ENCODE data around the gene AZI2. TPM values are rescaled to one million over a fixed set of nuclear protein-coding genes. Genes with fewer than 3 reads are reported as not detected.
A peak's percentile ranks its signal among the peaks of the same experiment; 100 is the strongest.

Gene AZI2
- total RNA-seq, 4 donors from 2014 or later = 31.0 to 119 (median 65.0) TPM

- TF ChIP-seq CTCF (IDR thresholded peaks at IDR 0.05) = no peak
- no peak for TF ChIP-seq EP300 (IDR thresholded peaks at IDR 0.05; ENCODE audit: low read depth)
- TF ChIP-seq POLR2AphosphoS5 (IDR thresholded peaks at IDR 0.05) = no peak
- no peak for TF ChIP-seq POLR2A (IDR thresholded peaks at IDR 0.05)
Measured at GRCh38 chr3:28287046-28287445, 61.6 kb downstream of the AZI2 start.

GRCh38 chr3:28286595-28286994, 62.0 kb downstream of the AZI2 start:
- no peaks in the 10 kb centered on the region for H3K9me3 ChIP-seq
- in situ Hi-C loops (cut with MboI; ENCODE audit: low pct_ligation_motif_present in 1 of 4, low pct_unique_long_range_greater_than_20kb in 1 of 4, low sequenced_read_pairs in 3 of 4) = no loop called here
- TF ChIP-seq EP300 (IDR thresholded peaks at IDR 0.05; ENCODE audit: low read depth) = no peak
- TF ChIP-seq POLR2AphosphoS5 (IDR thresholded peaks at IDR 0.05) = no peak
- peak; percentile 47 to 73 (median 65) for TF ChIP-seq CTCF (IDR thresholded peaks at IDR 0.05)
- no peak for TF ChIP-seq POLR2A (IDR thresholded peaks at IDR 0.05)
- no peak for DNase-seq
- peaks cover 0 to 8% (median 0%) of the 10 kb centered on the region in 4 donors for H3K4me1 ChIP-seq
- no peak overlapping the region for H3K27ac ChIP-seq
- H3K36me3 ChIP-seq = no peaks in the 10 kb centered on the region
- intact Hi-C loops (cut with DNase I; ENCODE audit: low total_unique reads) = no loop called here
- H3K4me3 ChIP-seq = no peak overlapping the region
- no peaks in the 10 kb centered on the region for H3K27me3 ChIP-seq

More at GRCh38 chr3:28287046-28287445, 61.6 kb downstream of the AZI2 start:
- Histone ChIP-seq H3K27me3 (no peaks in the 10 kb centered on the region), H3K4me1 (peaks cover 0 to 8% (median 0%) of the 10 kb centered on the region in 4 donors), H3K4me3 (no peak overlapping the region), H3K9me3 (no peaks in the 10 kb centered on the region), H3K36me3 (no peaks in the 10 kb centered on the region), H3K27ac (no peak overlapping the region)
- DNase-seq = no peak
- intact Hi-C loops (cut with DNase I; ENCODE audit: low total_unique reads) = no loop called here
- in situ Hi-C loops (cut with MboI; ENCODE audit: low pct_ligation_motif_present in 1 of 4, low pct_unique_long_range_greater_than_20kb in 1 of 4, low sequenced_read_pairs in 3 of 4) = no loop called here
- WGBS, 2 donors (ENCODE audit: low coverage in 1 of 2) = 82 to 89% methylated on average over 2 of the region's 2 CpGs

- WGBS, 2 donors (ENCODE audit: low coverage in 1 of 2) = 75 to 83% methylated on average over 3 of the region's 3 CpGs
- Histone ChIP-seq H3K9me3 (no peaks in the 10 kb centered on the region), H3K4me3 (no peak overlapping the region), H3K4me1 (peaks cover 0 to 9% (median 0%) of the 10 kb centered on the region in 4 donors), H3K27ac (no peak overlapping the region), H3K27me3 (no peaks in the 10 kb centered on the region), H3K36me3 (peaks cover 0 to under 1% (median 0%) of the 10 kb centered on the region in 4 donors)
- in situ Hi-C loops (cut with MboI; ENCODE audit: low pct_ligation_motif_present in 1 of 4, low pct_unique_long_range_greater_than_20kb in 1 of 4, low sequenced_read_pairs in 3 of 4) = no loop called here
- DNase-seq = no peak
- TF ChIP-seq EP300 (IDR thresholded peaks at IDR 0.05; ENCODE audit: low read depth) = no peak
- TF ChIP-seq POLR2A (IDR thresholded peaks at IDR 0.05) = no peak
- no peak for TF ChIP-seq POLR2AphosphoS5 (IDR thresholded peaks at IDR 0.05)
- TF ChIP-seq CTCF (IDR thresholded peaks at IDR 0.05) = no peak
- intact Hi-C loops (cut with DNase I; ENCODE audit: low total_unique reads) = no loop called here
Measured at GRCh38 chr3:28280781-28281180, 67.8 kb downstream of the AZI2 start.

- 53 to 58% methylated on average over 4 of the region's 4 CpGs for WGBS, 2 donors (ENCODE audit: low coverage in 1 of 2)
- H3K9me3 ChIP-seq = no peaks in the 10 kb centered on the region
- in situ Hi-C loops (cut with MboI; ENCODE audit: low pct_ligation_motif_present in 1 of 4, low pct_unique_long_range_greater_than_20kb in 1 of 4, low sequenced_read_pairs in 3 of 4) = no loop called here
Measured at GRCh38 chr3:28279770-28280169, 68.9 kb downstream of the AZI2 start.

More at GRCh38 chr3:28279770-28280169, 68.9 kb downstream of the AZI2 start:
- Histone ChIP-seq H3K36me3 (peaks cover 0 to 5% (median 0%) of the 10 kb centered on the region in 4 donors), H3K27ac (no peak overlapping the region), H3K4me1 (peaks cover 0 to 9% (median 0%) of the 10 kb centered on the region in 4 donors), H3K27me3 (no peaks in the 10 kb centered on the region), H3K4me3 (no peak overlapping the region)
- intact Hi-C loops (cut with DNase I; ENCODE audit: low total_unique reads) = no loop called here
- TF ChIP-seq POLR2AphosphoS5 (IDR thresholded peaks at IDR 0.05) (no peak), CTCF (IDR thresholded peaks at IDR 0.05) (no peak), POLR2A (IDR thresholded peaks at IDR 0.05) (no peak), EP300 (IDR thresholded peaks at IDR 0.05; ENCODE audit: low read depth) (no peak)
- DNase-seq = no peak
